ENCODE measurements around the gene RPL32.
"Not testable (repeated sequence)": the region's sequence is repeated elsewhere in the genome, so short reads cannot be mapped to it uniquely, and the experiment has no call there.

RPL32 gene

DNA sequence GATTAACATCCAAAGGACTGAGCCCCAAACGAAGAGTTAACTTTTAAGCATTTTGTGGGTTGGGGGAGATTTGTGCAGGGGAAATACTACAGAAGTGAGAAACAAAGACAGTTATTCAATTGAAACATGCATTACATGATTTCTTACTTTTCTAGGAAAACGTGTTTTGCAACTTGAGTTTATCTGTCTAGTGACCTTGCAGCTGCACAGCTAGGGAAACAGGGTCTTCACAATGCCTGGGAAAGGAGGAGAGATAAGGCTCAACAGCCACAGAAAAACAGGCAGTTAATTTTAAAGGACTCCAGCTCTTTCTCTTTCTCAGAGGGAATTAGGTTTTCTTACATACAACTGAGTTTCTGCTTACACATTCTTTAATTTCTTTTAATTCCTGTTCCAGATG, 37.4 kb upstream of the RPL32 start:
- H3K9ac ChIP-seq (ENCODE audit: low read length); H3K27ac ChIP-seq (ENCODE audit: low read depth, low read length); H3K4me1 ChIP-seq (ENCODE audit: insufficient read depth, low read length); H3K27me3 ChIP-seq (ENCODE audit: control insufficient read depth in 1 of 2, insufficient read depth in 2 of 2, low read length in 2 of 2); H3K36me3 ChIP-seq (ENCODE audit: insufficient read depth, low read length); H3K4me3 ChIP-seq (ENCODE audit: low read depth in 1 of 2, low read length in 2 of 2); H3K9me3 ChIP-seq (ENCODE audit: low read length): not testable (repeated sequence)

DNA sequence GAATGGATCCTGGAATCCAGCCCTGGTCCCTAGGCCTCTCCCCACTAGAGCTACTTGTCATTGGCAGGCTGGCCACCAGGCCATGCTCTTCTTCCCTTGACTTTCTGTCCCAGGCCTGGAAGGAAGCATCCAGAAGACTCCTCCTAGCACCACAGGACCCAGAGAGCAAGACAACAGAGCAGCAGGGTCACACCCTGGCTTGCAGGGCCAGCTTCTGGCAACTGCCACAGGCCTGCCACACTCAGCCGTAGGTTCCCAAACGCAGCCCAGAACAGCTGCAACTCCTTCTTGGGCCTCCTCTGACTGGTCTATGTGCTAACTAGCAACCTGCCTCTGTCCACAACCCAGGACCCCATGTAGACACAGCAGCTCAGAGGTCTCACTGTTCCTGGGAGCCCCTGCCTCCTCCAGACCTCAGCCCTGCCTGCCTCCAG, 36.8 kb upstream of the RPL32 start:
- H3K9me3 ChIP-seq (ENCODE audit: low read length) = no peaks in the 10 kb centered on the region
- H3K36me3 ChIP-seq (ENCODE audit: insufficient read depth, low read length) = no peaks in the 10 kb centered on the region
- no peak overlapping the region for H3K4me3 ChIP-seq (ENCODE audit: low read depth in 1 of 2, low read length in 2 of 2)
- H3K4me1 ChIP-seq (ENCODE audit: insufficient read depth, low read length) = peaks cover 4% of the 10 kb centered on the region
- H3K27me3 ChIP-seq (ENCODE audit: control insufficient read depth in 1 of 2, insufficient read depth in 2 of 2, low read length in 2 of 2) = no peaks in the 10 kb centered on the region
- no peak overlapping the region for H3K9ac ChIP-seq (ENCODE audit: low read length)
- no peak overlapping the region for H3K27ac ChIP-seq (ENCODE audit: low read depth, low read length)

DNA sequence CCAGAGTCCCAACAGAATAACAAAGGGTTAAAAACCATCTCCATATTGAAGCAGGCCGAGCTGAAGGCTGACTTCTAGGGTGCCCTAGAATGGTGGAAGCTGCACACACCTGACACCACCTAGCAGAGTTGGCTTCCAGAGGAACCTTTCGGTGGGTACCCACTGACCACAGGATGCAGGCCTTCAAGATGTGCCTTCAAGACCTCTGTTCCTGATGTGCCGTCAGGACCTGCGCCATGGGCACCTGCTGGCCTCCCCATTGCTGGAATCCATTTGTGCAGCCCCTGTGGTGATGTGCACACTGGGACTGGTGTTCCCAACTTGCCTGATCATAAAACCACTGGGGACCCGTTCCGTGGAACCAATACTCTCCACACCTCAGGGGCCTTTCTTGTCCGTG, 35.7 kb upstream of the RPL32 start:
- H3K27ac ChIP-seq (ENCODE audit: low read depth, low read length) = no peak overlapping the region
- H3K36me3 ChIP-seq (ENCODE audit: insufficient read depth, low read length) = no peaks in the 10 kb centered on the region
- no peak overlapping the region for H3K4me3 ChIP-seq (ENCODE audit: low read depth in 1 of 2, low read length in 2 of 2)
- H3K9ac ChIP-seq (ENCODE audit: low read length) = no peak overlapping the region
- peaks cover 4% of the 10 kb centered on the region for H3K4me1 ChIP-seq (ENCODE audit: insufficient read depth, low read length)
- H3K27me3 ChIP-seq (ENCODE audit: control insufficient read depth in 1 of 2, insufficient read depth in 2 of 2, low read length in 2 of 2) = no peaks in the 10 kb centered on the region
- H3K9me3 ChIP-seq (ENCODE audit: low read length) = no peaks in the 10 kb centered on the region

DNA sequence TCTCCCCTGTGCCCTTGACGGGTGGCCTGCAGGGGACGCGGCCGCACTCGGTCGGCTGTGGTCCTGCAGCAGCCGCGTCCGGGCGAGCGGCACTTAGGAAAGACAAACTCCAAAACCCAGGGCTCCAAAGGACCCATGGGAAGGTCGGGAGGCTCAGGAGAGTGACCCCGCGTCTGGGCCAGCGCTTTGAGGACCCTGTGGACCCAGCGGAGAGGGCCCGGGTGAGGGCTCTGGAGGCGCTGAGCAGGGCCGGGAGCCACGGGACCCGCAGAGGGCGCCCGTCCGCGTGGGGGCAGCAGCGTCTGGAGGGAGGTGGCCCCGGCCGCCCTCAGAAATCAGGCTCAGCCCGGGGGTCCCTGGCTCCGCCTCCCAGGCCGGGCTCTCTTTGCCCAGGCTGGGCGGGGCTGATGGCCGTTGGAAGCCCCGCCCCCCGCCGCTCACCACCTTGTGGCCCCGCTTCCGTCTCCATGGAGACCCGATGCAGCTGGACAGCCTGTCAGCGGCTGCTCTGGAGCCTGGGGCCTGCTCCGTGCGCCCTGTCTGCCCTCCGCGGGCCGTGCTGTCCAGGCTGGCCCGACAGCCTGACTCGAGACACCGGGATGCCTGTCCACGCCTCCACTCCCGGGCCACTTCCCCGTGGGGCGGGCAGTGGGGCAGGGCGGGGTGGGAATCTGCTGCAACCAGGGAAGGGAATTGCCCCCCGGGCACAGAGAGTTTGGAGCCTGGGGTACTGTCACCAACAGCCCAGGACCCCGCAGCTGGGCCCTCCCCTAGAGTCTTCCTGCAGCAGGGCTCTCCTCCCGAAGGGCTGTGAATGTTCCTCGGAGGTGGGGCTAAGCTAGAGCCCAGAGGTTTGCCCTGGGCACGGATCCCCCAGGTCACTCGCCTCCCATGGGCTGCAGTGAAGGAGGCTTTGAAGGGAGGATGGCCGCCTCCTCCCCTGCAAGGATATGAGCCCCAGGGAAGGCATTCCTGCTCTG, 34.8 kb upstream of the RPL32 start:
- H3K4me1 ChIP-seq (ENCODE audit: insufficient read depth, low read length) = peaks cover 4% of the 10 kb centered on the region
- no peaks in the 10 kb centered on the region for H3K27me3 ChIP-seq (ENCODE audit: control insufficient read depth in 1 of 2, insufficient read depth in 2 of 2, low read length in 2 of 2)
- H3K9ac ChIP-seq (ENCODE audit: low read length) = no peak overlapping the region
- H3K36me3 ChIP-seq (ENCODE audit: insufficient read depth, low read length) = no peaks in the 10 kb centered on the region
- H3K9me3 ChIP-seq (ENCODE audit: low read length) = no peaks in the 10 kb centered on the region
- H3K27ac ChIP-seq (ENCODE audit: low read depth, low read length) = no peak overlapping the region
- peak overlapping the region in 1 of 2 donors; percentile 38 for H3K4me3 ChIP-seq (ENCODE audit: low read depth in 1 of 2, low read length in 2 of 2)

DNA sequence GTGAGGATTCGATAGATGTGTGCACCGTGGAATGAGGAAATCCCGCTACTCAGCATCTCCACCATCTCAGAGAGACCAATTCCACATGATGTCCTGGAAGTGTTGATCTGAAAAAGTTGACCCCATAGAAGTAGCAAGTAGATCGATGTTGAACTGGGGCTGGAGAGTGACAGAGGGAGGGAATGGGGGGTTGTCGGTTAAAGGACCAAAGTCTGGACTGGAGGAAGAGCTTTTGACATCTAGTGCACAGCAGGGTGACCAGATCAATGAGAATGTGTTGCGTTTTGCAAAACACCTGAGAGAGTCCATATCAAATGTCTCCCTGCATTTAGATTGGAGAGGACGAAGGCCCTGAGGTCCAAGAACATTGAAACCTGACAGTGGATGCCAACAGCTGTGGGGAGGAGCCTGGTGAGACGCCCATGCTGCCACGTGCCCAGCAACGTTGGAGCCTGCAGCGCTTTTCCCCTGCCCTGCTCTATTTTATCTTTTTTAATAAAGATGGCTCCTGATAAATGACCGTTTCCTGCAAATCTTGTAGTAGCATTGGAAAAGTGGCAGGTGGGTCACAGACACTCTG, 30.1 kb upstream of the RPL32 start:
- peaks cover 8% of the 10 kb centered on the region for H3K4me1 ChIP-seq (ENCODE audit: insufficient read depth, low read length)
- H3K36me3 ChIP-seq (ENCODE audit: insufficient read depth, low read length) = no peaks in the 10 kb centered on the region
- H3K27me3 ChIP-seq (ENCODE audit: control insufficient read depth in 1 of 2, insufficient read depth in 2 of 2, low read length in 2 of 2) = peaks cover 0 to 6% of the 10 kb centered on the region in 2 donors
- H3K9ac ChIP-seq (ENCODE audit: low read length) = no peak overlapping the region
- H3K4me3 ChIP-seq (ENCODE audit: low read depth in 1 of 2, low read length in 2 of 2) = no peak overlapping the region
- H3K9me3 ChIP-seq (ENCODE audit: low read length) = no peaks in the 10 kb centered on the region
- H3K27ac ChIP-seq (ENCODE audit: low read depth, low read length) = no peak overlapping the region

DNA sequence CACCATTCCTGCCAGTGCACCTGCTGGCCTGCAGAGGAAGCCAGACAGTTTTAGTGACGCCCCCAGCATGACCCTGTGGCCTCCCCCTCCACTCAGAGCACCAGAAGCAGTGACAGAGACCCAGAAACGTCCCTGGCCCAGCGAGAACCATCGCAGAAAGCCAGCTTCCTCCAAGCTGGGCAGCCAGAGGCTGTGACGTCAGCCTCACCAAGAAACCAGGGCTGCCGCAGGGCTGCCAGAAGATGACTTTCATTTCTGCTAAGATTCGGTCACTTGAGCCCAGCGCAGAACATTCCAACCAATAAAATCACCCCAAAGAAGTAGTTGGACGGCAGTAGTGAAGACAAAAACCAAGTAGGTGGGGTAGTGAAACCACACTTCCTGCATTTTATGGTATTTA, 29.6 kb upstream of the RPL32 start:
- Histone ChIP-seq H3K9me3 (ENCODE audit: low read length) (no peaks in the 10 kb centered on the region), H3K36me3 (ENCODE audit: insufficient read depth, low read length) (no peaks in the 10 kb centered on the region), H3K27me3 (ENCODE audit: control insufficient read depth in 1 of 2, insufficient read depth in 2 of 2, low read length in 2 of 2) (peaks cover 0 to 6% of the 10 kb centered on the region in 2 donors), H3K4me1 (ENCODE audit: insufficient read depth, low read length) (peaks cover 5% of the 10 kb centered on the region), H3K9ac (ENCODE audit: low read length) (no peak overlapping the region), H3K27ac (ENCODE audit: low read depth, low read length) (no peak overlapping the region), H3K4me3 (ENCODE audit: low read depth in 1 of 2, low read length in 2 of 2) (no peak overlapping the region)

DNA sequence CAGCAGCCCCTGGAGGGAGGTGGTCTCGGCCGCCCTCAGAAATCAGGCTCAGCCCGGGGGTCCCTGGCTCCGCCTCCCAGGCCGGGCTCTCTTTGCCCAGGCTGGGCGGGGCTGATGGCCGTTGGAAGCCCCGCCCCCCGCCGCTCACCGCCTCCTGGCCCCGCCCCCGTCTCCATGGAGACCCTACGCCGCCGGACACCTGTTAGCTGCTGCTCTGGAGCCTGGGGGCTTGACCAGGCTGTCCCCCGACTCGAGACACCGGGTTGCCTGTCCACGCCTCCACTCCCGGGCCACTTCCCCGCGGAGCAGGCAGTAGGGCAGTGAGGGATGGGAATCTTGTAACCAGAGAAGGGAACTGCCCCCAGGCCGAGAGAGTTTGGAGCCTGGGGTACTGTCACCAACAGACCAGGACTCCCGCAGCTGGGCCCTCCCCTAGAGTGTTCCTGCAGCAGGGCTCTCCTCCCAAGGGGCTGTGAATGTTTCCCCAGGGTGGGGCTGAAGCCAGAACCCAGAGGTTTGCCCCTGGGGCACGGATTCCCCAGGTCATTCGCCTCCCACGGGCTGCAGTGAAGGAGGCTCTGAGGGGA, 27.8 kb upstream of the RPL32 start:
- Histone ChIP-seq H3K27ac (ENCODE audit: low read depth, low read length) (no peak overlapping the region), H3K36me3 (ENCODE audit: insufficient read depth, low read length) (no peaks in the 10 kb centered on the region), H3K4me3 (ENCODE audit: low read depth in 1 of 2, low read length in 2 of 2) (no peak overlapping the region), H3K27me3 (ENCODE audit: control insufficient read depth in 1 of 2, insufficient read depth in 2 of 2, low read length in 2 of 2) (peaks cover 0 to 6% of the 10 kb centered on the region in 2 donors), H3K4me1 (ENCODE audit: insufficient read depth, low read length) (peaks cover 5% of the 10 kb centered on the region), H3K9me3 (ENCODE audit: low read length) (no peaks in the 10 kb centered on the region), H3K9ac (ENCODE audit: low read length) (no peak overlapping the region)

DNA sequence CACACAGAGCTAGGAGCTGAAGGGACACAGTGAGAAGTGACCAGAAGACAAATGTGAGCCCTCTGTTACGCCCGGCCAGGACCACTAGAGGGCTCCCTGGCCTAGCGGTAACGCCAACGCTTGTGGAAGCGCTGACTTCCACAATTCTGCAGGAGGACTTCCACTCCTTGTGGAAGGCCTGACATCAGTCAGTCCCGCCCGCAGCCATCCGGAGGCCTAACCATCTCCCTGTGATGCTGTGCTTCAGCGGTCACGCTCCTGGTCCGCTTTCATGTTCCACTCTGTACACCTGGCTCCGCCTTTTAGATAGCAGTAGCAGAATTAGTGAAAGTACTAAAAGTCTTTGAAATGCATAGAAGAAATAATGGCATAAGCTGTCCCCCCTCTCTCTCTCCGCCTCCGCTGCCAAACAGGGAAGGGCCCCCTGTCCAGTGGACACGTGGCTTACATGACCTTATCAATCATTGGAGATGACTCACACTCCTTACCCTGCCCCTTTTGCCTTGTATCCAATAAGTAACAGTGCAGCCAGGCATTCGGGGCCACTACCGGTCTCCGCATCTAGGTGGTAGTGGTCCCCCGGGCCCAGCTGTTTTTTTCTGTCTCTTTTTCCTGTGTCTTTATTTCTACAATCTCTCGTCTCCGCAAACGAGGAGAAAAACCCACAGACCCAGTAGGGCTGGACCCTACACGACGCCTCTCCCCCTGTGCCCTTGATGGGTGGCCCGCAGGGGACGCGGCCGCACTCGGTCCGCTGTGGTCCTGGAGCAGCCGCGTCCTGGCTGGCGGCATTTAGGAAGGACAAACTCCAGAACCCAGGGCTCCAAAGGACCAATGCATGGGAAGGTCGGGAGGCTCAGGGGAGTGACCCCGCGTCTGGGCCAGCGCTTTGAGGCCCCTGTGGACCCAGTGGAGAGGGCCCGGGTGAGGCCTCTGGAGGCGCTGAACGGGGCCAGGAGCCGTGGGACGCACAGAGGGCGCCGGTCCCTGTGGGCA, 27.0 kb upstream of the RPL32 start:
- no peaks in the 10 kb centered on the region for H3K9me3 ChIP-seq (ENCODE audit: low read length)
- H3K9ac ChIP-seq (ENCODE audit: low read length) = no peak overlapping the region
- H3K27me3 ChIP-seq (ENCODE audit: control insufficient read depth in 1 of 2, insufficient read depth in 2 of 2, low read length in 2 of 2) = peaks cover 0 to 6% of the 10 kb centered on the region in 2 donors
- H3K36me3 ChIP-seq (ENCODE audit: insufficient read depth, low read length) = no peaks in the 10 kb centered on the region
- H3K27ac ChIP-seq (ENCODE audit: low read depth, low read length) = no peak overlapping the region
- peaks cover 5% of the 10 kb centered on the region for H3K4me1 ChIP-seq (ENCODE audit: insufficient read depth, low read length)
- no peak overlapping the region for H3K4me3 ChIP-seq (ENCODE audit: low read depth in 1 of 2, low read length in 2 of 2)

DNA sequence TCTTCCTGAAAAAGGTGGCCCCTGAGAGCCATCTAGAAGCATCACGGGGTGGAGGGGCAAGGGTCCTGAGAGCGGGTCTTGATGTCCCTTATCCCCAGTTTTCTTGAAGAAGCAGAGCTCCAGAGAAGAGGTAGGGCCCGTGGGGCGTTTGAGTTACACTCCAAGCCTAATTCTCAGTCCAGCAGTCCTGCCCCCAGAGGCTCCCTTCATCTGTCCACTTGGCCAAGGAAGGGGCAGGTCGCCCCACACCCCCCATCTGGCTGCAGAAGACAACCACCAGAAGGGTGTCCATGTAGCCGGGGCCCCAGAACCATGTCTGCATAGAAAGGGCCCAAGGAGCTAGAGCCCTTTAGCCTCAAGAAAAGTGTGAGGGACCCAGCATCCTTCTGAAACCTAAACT, 25.5 kb upstream of the RPL32 start:
- H3K27me3 ChIP-seq (ENCODE audit: control insufficient read depth in 1 of 2, insufficient read depth in 2 of 2, low read length in 2 of 2) = peaks cover 0 to 6% of the 10 kb centered on the region in 2 donors
- no peak overlapping the region for H3K27ac ChIP-seq (ENCODE audit: low read depth, low read length)

DNA sequence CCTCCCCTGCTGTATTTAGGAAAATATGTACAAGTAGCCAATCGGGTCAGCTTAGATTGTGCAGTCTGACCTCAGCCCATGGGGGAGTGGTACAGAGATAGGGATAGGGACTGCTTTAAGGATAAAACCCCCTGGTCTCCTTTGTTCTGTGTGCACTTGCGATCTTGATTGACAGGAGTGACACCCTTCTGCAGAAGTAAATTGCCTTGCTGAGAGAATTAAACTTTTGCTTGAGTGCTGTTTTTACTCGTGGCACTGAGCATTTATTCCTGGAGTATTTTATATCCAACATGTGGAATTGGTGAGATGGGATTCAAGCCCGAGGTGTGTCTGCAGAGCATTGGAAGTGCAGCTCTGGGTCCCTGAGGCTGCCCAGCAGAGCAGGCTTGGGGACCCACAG, 23.9 kb upstream of the RPL32 start:
- Histone ChIP-seq H3K4me1 (ENCODE audit: insufficient read depth, low read length) (peaks cover 5% of the 10 kb centered on the region), H3K36me3 (ENCODE audit: insufficient read depth, low read length) (no peaks in the 10 kb centered on the region), H3K4me3 (ENCODE audit: low read depth in 1 of 2, low read length in 2 of 2) (no peak overlapping the region), H3K9me3 (ENCODE audit: low read length) (no peaks in the 10 kb centered on the region), H3K27ac (ENCODE audit: low read depth, low read length) (no peak overlapping the region), H3K27me3 (ENCODE audit: control insufficient read depth in 1 of 2, insufficient read depth in 2 of 2, low read length in 2 of 2) (peaks cover 0 to 6% of the 10 kb centered on the region in 2 donors), H3K9ac (ENCODE audit: low read length) (no peak overlapping the region)

More for the DNA sequence above, 25.5 kb upstream of the RPL32 start:
- Histone ChIP-seq H3K9ac (ENCODE audit: low read length) (no peak overlapping the region), H3K4me3 (ENCODE audit: low read depth in 1 of 2, low read length in 2 of 2) (no peak overlapping the region), H3K4me1 (ENCODE audit: insufficient read depth, low read length) (peaks cover 5% of the 10 kb centered on the region), H3K9me3 (ENCODE audit: low read length) (no peaks in the 10 kb centered on the region), H3K36me3 (ENCODE audit: insufficient read depth, low read length) (no peaks in the 10 kb centered on the region)

DNA sequence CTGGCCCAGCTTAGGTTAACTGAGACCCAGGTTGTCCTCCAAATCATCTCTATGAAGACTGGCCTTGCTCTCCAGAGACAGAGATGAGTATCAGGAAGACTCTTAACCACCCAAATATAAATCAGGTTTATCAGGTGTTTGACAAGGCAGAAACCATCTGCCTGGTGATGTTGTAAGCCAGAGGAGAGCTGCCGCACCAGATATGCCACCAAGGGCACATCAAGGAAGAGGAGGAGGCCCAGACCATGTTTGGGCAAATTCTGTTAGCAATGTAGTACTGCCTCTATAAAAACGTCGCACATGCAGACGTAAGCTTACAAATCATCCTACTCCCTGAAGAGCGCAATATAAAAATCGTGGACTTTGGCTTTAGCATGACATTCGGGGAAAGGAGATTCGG, 21.0 kb upstream of the RPL32 start:
- H3K9me3 ChIP-seq (ENCODE audit: low read length) = no peaks in the 10 kb centered on the region
- no peak overlapping the region for H3K9ac ChIP-seq (ENCODE audit: low read length)
- no peak overlapping the region for H3K27ac ChIP-seq (ENCODE audit: low read depth, low read length)
- no peaks in the 10 kb centered on the region for H3K36me3 ChIP-seq (ENCODE audit: insufficient read depth, low read length)
- H3K27me3 ChIP-seq (ENCODE audit: control insufficient read depth in 1 of 2, insufficient read depth in 2 of 2, low read length in 2 of 2) = no peaks in the 10 kb centered on the region
- H3K4me1 ChIP-seq (ENCODE audit: insufficient read depth, low read length) = no peaks in the 10 kb centered on the region
- H3K4me3 ChIP-seq (ENCODE audit: low read depth in 1 of 2, low read length in 2 of 2) = no peak overlapping the region
